GM19023 (cell line): ENCODE measurements around the gene SLC38A1.
"Not testable (repeated sequence)": the region's sequence is repeated elsewhere in the genome, so short reads cannot be mapped to it uniquely, and the experiment has no call there.

Source experiments
- ATAC-seq: cut with Tn5 transposase; IDR thresholded peaks from one replicate; pipeline ENCODE4 v1.9.1; 2021; ENCODE audit warnings: mild to moderate bottlenecking, moderate library complexity; ENCODE audit not compliant: unreplicated experiment

Gene SLC38A1

GRCh38 chr12:46268583-46269428 is at the start of gene SLC38A1:
Gene SLC38A1 (minus strand): TSS chr12:46269043. CDS start chr12:46239800, 29,243 bp downstream.
- ATAC-seq, result peak; percentile 74

GRCh38 chr12:46318037-46318436 is 49.2 kb upstream of the SLC38A1 start:
- ATAC-seq, result no peak

- ATAC-seq, result no peak
Observed at GRCh38 chr12:46304070-46304469, 35.2 kb upstream of the SLC38A1 start.

GRCh38 chr12:46303039-46303666 is 34.3 kb upstream of the SLC38A1 start:
- peak; percentile 50 for ATAC-seq

DNA sequence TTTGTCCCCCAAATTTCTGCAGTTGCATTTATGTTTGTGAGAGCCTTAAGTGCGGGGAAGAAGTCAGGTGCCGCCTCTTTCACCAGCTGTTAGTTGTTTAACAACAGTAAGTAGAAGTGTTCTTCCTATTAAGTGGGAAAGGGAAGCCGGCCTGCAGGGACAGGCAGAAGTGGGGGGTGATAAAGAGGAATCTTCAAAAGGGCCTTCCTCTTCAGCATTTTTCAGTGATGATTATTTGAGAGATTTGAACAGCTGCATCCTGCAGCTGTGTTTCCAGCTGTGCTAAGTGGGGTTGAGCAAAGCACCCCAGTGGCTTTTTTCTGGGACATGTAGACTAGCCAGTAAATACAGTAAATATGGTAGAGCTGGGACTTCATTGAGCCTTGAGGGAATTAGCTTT is 32.1 kb upstream of the SLC38A1 start:
- ATAC-seq, result no peak

DNA sequence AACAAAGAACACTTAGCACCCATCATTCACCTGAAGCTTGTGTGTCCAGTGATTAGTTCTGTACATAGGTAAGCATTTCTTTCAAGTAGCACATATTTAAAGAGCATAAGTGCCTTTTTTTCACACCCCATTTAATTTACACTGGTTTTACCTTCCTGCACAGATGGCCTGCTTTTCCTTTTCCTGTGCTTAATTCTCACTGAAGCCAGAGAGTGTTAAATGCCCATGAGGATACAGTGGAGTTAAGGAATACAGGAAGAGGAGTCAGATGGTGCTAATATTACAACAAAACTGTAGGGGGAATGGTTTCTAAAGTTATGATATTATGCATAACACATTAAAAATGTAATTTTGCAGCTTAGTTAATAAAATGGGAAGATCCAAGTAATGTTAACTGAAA is 31.0 kb upstream of the SLC38A1 start:
- no peak for ATAC-seq

- ATAC-seq, result no peak
Observed at GRCh38 chr12:46298261-46298660, 29.4 kb upstream of the SLC38A1 start.

DNA sequence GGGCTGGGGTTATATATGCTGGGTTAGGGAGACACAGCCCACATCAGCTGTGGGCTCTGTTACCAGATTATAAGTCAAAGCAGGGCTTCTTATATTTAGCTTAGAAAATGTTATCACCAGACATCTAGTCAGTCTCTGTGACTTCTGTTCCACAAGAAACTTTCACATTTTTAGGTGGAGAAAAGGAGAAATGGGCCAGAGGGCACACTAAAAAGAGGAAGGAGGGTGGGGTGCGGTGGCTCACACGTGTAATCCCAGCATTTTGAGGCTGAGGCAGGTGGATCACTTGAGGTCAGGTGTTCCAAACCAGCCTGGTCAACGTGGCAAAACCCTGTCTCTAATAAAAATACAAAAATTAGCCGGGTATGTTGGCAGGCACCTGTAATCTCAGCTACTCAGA is 28.0 kb upstream of the SLC38A1 start:
- ATAC-seq, result no peak

- ATAC-seq, result no peak
Observed at GRCh38 chr12:46292754-46293402, 24.0 kb upstream of the SLC38A1 start.

- not testable (repeated sequence) for ATAC-seq
Observed at GRCh38 chr12:46291953-46292352, 23.1 kb upstream of the SLC38A1 start.

DNA sequence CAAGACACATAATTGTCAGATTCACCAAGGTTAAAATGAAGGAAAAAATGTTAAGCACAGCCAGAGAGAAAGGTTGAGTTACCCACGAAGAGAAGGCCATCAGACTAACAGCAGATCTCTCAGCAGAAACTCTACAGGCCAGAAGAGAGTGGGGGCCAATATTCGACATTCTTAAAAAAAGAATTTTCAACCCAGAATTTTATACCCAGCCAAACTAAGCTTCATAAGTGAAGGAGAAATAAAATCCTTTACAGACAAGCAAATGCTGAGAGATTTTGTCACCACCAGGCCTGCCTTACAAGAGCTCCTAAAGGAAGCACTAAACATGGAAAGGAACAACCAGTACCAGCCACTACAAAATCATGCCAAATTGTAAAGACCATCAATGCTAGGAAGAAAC is 16.3 kb upstream of the SLC38A1 start:
- not testable (repeated sequence) for ATAC-seq

DNA sequence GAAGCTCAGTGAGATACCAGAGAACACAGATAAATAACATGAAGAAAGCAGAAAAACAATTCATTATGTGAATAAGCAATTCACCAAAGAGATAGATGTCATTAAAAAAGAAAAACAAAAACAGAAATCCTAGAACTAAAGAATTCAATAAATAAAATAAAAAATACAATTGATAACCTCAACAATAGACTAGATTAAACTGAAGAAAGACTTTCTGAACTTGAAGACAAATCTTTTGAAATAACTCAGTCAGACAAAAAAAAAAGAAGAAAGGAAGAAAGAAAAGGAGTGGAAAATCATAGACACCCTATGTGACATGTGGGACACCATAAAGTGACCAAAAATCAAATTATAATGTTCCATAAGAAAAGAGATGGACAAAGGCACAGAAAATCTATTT is 14.0 kb upstream of the SLC38A1 start:
- ATAC-seq, result no peak

DNA sequence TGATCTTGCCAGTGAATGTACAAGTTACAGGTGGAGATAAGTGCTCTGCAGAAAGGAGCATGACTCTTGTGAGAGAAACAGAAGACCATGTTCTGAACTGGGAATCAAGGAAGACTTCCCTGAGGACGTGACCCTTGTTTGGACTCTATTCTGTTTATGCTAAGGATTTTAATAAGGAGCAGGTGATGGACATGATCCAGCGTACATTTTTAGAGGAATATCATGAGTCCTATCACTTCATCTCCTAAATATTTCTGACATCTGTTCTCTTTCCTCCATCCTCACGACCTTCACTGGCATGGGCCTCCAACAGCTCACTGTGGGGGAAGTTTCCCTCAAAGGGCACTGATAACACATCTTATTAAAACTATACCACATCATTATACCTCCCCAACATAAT is 7.9 kb upstream of the SLC38A1 start:
- ATAC-seq, result no peak

DNA sequence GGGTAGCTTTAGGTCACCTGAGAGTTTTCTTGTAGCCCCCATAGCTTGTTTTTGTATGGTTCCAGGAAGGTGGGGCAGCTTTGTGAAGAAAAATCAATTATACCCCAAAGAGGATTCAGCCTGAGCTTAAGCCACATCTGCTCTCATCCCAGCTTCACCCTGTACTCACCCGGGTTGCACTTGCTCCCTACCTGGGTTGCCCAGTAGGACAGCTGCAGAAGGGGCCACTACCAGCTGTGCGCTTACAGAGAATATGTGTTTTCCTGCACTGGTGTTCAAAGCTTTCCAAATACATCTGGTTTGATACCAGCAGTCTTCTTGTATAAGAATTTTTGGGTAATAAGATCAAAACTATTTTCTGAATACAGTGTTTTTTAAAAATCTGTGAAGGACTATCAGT is 3.0 kb upstream of the SLC38A1 start:
- ATAC-seq, result no peak

GRCh38 chr12:46269429-46270241 is 792 bp upstream of the SLC38A1 start:
- ATAC-seq, result peak; percentile 12

DNA sequence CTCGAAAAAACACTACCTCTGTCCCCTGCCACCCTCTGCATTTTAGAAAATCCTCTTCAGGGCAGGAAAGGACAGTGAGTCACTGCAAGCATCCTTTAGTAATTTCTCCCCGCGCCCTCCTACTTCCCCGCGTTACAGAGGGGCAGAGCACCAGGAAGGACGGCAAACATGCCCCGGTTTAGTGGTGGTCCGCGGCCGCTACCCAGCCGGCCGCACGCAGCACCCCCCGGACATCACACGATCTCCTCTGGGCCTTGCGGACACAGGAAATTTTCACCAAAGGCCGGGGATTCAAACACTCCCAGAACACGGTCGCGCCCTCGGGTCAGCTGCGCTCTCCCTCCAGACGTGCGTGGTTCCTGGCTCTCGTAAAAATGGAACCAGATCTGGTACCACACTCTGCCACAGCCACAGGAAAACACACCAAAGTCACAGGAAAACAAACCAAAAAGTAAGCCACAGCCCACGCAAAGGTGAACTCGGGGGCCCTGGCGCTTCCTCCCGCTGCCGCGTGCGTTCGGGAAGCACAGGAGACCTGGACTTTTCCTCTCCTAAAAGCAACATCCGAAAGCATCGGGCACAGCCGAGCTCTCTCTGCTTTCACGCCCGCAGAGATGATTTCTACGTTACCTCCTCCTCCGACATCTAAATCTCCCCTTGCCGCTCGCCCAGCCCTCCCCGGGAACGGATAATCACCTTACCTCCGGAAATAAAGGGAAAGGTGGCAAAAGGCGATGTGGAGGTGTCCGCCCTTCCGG is 839 bp downstream of the SLC38A1 start:
- no peak for ATAC-seq

DNA sequence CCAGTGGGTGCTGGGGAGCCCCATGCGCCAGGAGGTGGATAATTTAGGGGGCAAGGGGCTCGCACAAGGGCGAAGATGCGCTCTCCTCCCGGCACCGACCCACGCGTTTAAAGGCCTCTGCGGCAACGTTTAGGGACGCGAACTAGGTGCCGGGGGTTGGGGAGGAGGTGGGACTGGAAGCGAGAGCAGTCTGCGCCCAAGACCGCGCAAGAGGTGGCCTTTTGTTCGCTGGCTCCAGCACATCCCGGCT is 1.3 kb downstream of the SLC38A1 start:
- ATAC-seq, result no peak

DNA sequence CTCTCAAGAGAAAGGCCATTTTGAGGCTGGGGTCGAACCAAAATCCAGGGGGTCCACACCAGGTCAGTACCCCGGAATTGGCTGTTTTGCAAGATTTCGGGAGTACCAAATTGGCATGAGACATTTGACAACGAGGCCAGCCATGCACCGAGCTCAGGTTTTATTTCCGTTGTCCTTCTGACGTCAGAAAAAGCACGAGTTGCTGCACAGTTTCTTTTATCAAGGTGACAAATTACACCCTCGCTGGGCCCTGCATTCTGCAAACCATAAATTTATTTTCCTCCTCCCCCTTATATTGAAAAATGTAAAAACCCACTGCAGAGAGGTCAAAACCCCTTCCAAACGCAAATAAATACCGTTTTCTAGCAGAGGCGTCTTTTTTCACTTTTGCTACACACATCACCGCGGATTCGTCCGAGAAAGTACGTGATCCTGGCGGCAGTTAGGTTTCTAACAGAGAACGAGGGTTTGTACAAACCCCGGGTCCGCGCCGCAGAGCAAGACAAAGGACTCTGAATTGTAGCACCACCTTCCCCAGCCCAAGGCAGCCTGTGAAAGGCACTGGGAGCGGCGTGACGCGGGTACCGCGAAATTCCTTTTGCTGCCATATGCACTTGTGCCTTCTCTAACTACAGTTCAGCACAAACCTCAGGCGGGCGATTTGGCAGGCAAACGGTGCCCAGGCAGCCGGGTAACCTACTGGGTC is 1.8 kb downstream of the SLC38A1 start:
- ATAC-seq, result no peak

DNA sequence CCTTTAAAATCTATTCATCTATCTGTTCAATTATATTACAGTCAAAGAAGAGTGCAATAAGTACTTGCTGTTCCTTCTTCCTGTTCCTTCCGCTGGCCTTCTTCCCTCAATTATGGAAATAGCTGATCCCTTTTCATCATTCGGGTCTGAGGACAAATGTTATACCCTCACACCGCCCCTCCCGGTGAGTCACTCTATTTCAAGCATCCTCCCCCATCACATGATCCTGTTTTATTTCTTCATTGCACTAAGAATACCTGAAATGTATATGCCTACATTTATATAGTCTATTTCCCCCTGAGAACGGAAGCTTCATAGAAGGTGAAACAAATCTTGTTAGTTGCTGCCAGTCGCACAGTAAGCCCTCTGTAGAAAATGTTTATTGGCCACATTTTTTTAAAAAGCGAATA is 2.5 kb downstream of the SLC38A1 start:
- ATAC-seq, result no peak

DNA sequence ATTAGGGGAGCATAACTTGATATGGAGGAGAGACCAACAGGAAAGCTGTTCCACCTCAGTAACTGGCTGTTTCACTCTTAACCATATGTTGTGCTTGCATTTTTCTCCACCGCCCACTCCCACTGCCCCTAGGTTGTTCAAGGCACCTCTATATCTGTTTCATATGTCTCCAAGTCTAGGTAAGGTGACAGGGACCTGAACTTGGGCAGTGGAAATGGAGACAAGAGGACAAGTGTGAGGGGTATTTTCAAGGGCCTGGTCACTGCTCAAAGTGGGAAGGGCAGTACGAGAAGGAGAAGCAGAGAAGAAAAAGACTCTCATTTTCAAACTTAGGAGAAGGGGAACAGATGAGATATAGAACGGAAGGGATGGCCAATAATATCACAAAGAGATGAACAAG is 3.1 kb downstream of the SLC38A1 start:
- ATAC-seq, result no peak
